HepG2 (cell line): Measurements from ENCODE around the gene ANO10. TPM values are rescaled to one million over a fixed set of nuclear protein-coding genes. Genes with fewer than 3 reads are reported as not detected.
"Not testable (repeated sequence)": the region's sequence is repeated elsewhere in the genome, so short reads cannot be mapped to it uniquely, and the experiment has no call there.

Experiments
- ATAC-seq: fragments of 200-7000 bp; cut with Tn5 transposase; 3 replicates; pipeline ENCODE4 v1.9.1; 2020; ENCODE audit warnings: mild to moderate bottlenecking, moderate library complexity
- BruUV-seq: library from RNA; stranded (reverse); fragments of 400-500 nt; replicated peaks from 2 replicates; lab custom pipeline; 2021; lab: Mats Ljungman, UMichigan
- CTCF ChIA-PET: fragments of 300-600 bp; formaldehyde crosslinking; extraction: SDS; loops from one replicate; lab custom pipeline; 2021; ENCODE audit warnings: low total read pairs, inconsistent platforms, low intra/inter-chr PET ratio; lab: Yijun Ruan, JAX
- POLR2A ChIA-PET: fragments of 350-600 bp; sonication (Branson Sonifier 250); formaldehyde crosslinking; loops from one replicate; lab custom pipeline; 2020; ENCODE audit warnings: antibody characterized with exemption, inconsistent platforms; lab: Yijun Ruan, JAX
- DNase-seq: peaks from one replicate; pipeline ENCODE4 v3.0.0-alpha.2; 2015; ENCODE audit warnings: low spot score
- FAIRE-seq: peaks from 3 replicates; lab custom pipeline; 2011; peaks lifted over from hg19 to GRCh38; lab: Jason Lieb, UNC
- H2AFZ ChIP-seq: one replicate; pipeline ENCODE4 v1.6.1; 2011; ENCODE audit warnings: low read length, inconsistent platforms
- H3K27ac ChIP-seq: fragments of 300-600 bp; 3 replicates; pipeline ENCODE4 v1.8.0; 2011; ENCODE audit warnings: mixed run types, mild to moderate bottlenecking, mixed read lengths, low read length, inconsistent platforms; ENCODE audit not compliant: insufficient read depth; ENCODE audit errors: extremely low read length
- H3K27me3 ChIP-seq, 2 experiments: fragments of 200-600 bp in 1 of 2; 2 replicates in 1 of 2; 3 replicates in 1 of 2; pipeline versions ENCODE4 v1.6.0 to v1.8.0; 2011; ENCODE audit warnings: low read length in 2 of 2, mild to moderate bottlenecking in 2 of 2, moderate library complexity in 2 of 2, inconsistent platforms in 1 of 2; ENCODE audit not compliant: insufficient read depth in 2 of 2, control insufficient read depth in 1 of 2
- H3K36me3 ChIP-seq, 2 experiments: fragments of 200-600 bp in 1 of 2; replicated peaks in 1 of 2; 2 replicates in 1 of 2; 3 replicates in 1 of 2; pipeline versions ENCODE4 v1.5.1 to v1.8.0; 2011; ENCODE audit warnings: low read length in 2 of 2, inconsistent platforms in 1 of 2; ENCODE audit not compliant: insufficient read depth in 2 of 2, control insufficient read depth in 1 of 2
- H3K4me1 ChIP-seq: 2 replicates; pipeline ENCODE4 v1.5.1; 2012; ENCODE audit warnings: low read length, inconsistent platforms; ENCODE audit not compliant: insufficient read depth
- H3K4me2 ChIP-seq: 2 replicates; pipeline ENCODE4 v1.6.0; 2011; ENCODE audit warnings: low read depth, low read length, inconsistent platforms
- H3K4me3 ChIP-seq, 3 experiments: fragments of 200-600 bp in 1 of 3; sonication (generic), shearing (Covaris generic) in 1 of 3; replicated peaks in 1 of 3; 2 replicates each; pipeline ENCODE4 v1.5.1; 2011 to 2016; ENCODE audit warnings: low read length in 3 of 3, inconsistent platforms in 2 of 3, low read depth in 2 of 3, mild to moderate bottlenecking in 2 of 3, control low read depth in 1 of 3, mixed read lengths in 1 of 3; ENCODE audit not compliant: insufficient read depth in 1 of 3
- H3K79me2 ChIP-seq: one replicate; pipeline ENCODE4 v1.6.1; 2011; ENCODE audit warnings: low read length, inconsistent platforms; ENCODE audit not compliant: insufficient read depth
- H3K9ac ChIP-seq: 2 replicates; pipeline ENCODE4 v1.6.0; 2011; ENCODE audit warnings: mild to moderate bottlenecking, low read depth, low read length, inconsistent platforms; ENCODE audit not compliant: insufficient read depth
- H3K9me3 ChIP-seq: 2 replicates; pipeline ENCODE4 v1.5.1; 2012; ENCODE audit warnings: mild to moderate bottlenecking, low read length
- H4K20me1 ChIP-seq: 2 replicates; pipeline ENCODE4 v1.6.0; 2011; ENCODE audit warnings: inconsistent platforms, mild to moderate bottlenecking, low read length, moderate library complexity; ENCODE audit not compliant: insufficient read depth
- BCL6 ChIP-seq: IDR thresholded peaks from 2 replicates; pipeline ENCODE4 v1.6.1; 2016; ENCODE audit warnings: missing genetic modification reagents, missing compliant biosample characterization
- CREB1 ChIP-seq, 2 experiments: fragments of 450-650 bp in 1 of 2; IDR thresholded peaks; 2 replicates each; pipeline ENCODE4 v1.6.1; 2016 to 2017; ENCODE audit warnings: control low read depth in 1 of 2, mild to moderate bottlenecking in 1 of 2, missing compliant biosample characterization in 1 of 2, missing genetic modification characterization in 1 of 2
- FOSL1 ChIP-seq: sonication (generic); formaldehyde crosslinking; IDR thresholded peaks from 2 replicates; pipeline ENCODE4 v1.9.0; 2021; ENCODE audit warnings: missing genetic modification reagents, borderline replicate concordance
- FOXA1 ChIP-seq, 2 experiments: fragments of 450-650 bp in 1 of 2; sonication (generic) in 1 of 2; formaldehyde crosslinking in 1 of 2; IDR thresholded peaks; 2 replicates each; pipeline versions ENCODE4 v1.4.0 to v1.6.1; 2016 to 2020; ENCODE audit warnings: missing genetic modification reagents in 1 of 2
- MAZ ChIP-seq, 2 experiments: sonication (generic) in 1 of 2; formaldehyde crosslinking in 1 of 2; IDR thresholded peaks; 2 replicates each; pipeline versions ENCODE4 v1.5.0 to v1.6.1; 2012 to 2020; ENCODE audit warnings: low read depth in 2 of 2, mild to moderate bottlenecking in 2 of 2, borderline replicate concordance in 1 of 2, improper control_type of control experiment in 1 of 2, low read length in 1 of 2, missing genetic modification reagents in 1 of 2, moderate library complexity in 1 of 2
- MLLT10 ChIP-seq: sonication (generic); formaldehyde crosslinking; IDR thresholded peaks from 2 replicates; pipeline ENCODE4 v1.4.0; 2020; ENCODE audit warnings: missing genetic modification reagents
- PTBP1 ChIP-seq: fragments of 200-400 bp; formaldehyde crosslinking; IDR thresholded peaks from 2 replicates; pipeline ENCODE4 v1.6.1; 2018; ENCODE audit warnings: low read length, low read depth; ENCODE audit not compliant: poor library complexity, severe bottlenecking
- SAP130 ChIP-seq: IDR thresholded peaks from 2 replicates; pipeline ENCODE4 v1.6.1; 2016; ENCODE audit warnings: low read depth
- SUZ12 ChIP-seq: fragments of 150-350 bp; IDR thresholded peaks from 2 replicates; pipeline ENCODE4 v1.6.1; 2014; ENCODE audit warnings: low read depth, low read length
- WGBS: methylation state at CpG from one replicate; pipeline ENCODE4 v1.1.6; 2017; ENCODE audit warnings: low lambda C conversion rate; 5-methylcytosine and 5-hydroxymethylcytosine counted together
- in situ Hi-C: cut with HindIII; loops from 2 replicates; pipeline ENCODE4 v1.10.0; 2017; ENCODE audit warnings: low pct_unique_long_range_greater_than_20kb; ENCODE audit not compliant: extremely low pct_ligation_motif_present
- intact Hi-C: fragments of 100-400 bp; cut with micrococcal nuclease; formaldehyde crosslinking; loops from one replicate; pipeline ENCODE4 v1.10.0; 2022; ENCODE audit not compliant: unreplicated experiment
- polyA plus RNA-seq, 8 experiments: library from polyadenylated mRNA; depleted of rRNA in 3 of 8; stranded (reverse) in 7 of 8; unstranded in 1 of 8; fragments of >200 nt; fragmentation: Illumina TruSeq in 4 of 8; extraction: Trizol in 4 of 8; gene quantifications; 2 replicates each; pipeline versions ENCODE4 v1.2.1 to v1.2.3, GENCODE V29; 2011 to 2016; ENCODE audit warnings: low read depth in 4 of 8, missing spikeins in 1 of 8, mixed read lengths in 1 of 8; ENCODE audit not compliant: insufficient read depth in 1 of 8
- total RNA-seq, 5 experiments: library from RNA; depleted of rRNA; stranded (reverse); fragments of >200 nt; fragmentation: Illumina TruSeq; extraction: Trizol; gene quantifications; 2 replicates each; pipeline ENCODE4 v1.2.3, GENCODE V29; 2016; ENCODE audit warnings: low read depth in 1 of 5

The ANO10 gene
- total and polyA plus RNA-seq, 2 of the 13 experiments (the other 11 are each of a cell fraction or from before 2014, with no cell fraction given) = 10.4 to 13.1 TPM

DNA sequence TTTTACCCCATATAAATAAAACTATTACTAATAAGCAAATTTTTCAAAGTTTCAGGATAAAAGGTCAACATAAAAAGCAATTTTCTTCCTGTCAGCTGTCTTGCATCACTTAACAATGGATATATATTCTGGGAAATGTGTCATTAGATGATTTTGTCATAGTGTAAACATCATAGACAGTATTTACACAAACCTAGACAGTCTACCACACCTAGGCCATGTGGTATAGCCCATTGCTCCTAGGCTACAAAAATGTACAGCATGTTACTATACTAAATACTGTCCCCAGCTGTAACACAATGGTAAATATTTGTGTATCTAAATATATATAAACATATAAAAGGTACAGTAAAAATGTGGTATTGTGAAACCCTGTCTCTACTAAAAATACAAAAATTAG is 156.7 kb downstream of the ANO10 start (continued):
- TF ChIP-seq SAP130 (peak; percentile 51; the same call in 1 of the 2 replicates), MLLT10 (no peak), BCL6 (CRISPR knock-in tag) (peak; percentile 39; the same call in 1 of the 2 replicates), CREB1 (IDR thresholded peaks at IDR 0.05) (peak; percentile 22; the same call in 1 of the 2 replicates), CREB1 (CRISPR knock-in tag; IDR thresholded peaks at IDR 0.05) (no peak), MAZ (IDR thresholded peaks at IDR 0.05; ENCODE audit: borderline replicate concordance, low read depth, low read length) (no peak), MAZ (CRISPR knock-in tag; IDR thresholded peaks at IDR 0.05; ENCODE audit: low read depth) (no peak), FOXA1 (IDR thresholded peaks at IDR 0.05) (peak; percentile 12; the same call in 1 of the 2 replicates), FOXA1 (CRISPR knock-in tag; IDR thresholded peaks at IDR 0.05) (0 out of 2 replicates have a peak, but pooled peaks have one; percentile 29)
- TF ChIP-seq, all 625 proteins: peak for 12

DNA sequence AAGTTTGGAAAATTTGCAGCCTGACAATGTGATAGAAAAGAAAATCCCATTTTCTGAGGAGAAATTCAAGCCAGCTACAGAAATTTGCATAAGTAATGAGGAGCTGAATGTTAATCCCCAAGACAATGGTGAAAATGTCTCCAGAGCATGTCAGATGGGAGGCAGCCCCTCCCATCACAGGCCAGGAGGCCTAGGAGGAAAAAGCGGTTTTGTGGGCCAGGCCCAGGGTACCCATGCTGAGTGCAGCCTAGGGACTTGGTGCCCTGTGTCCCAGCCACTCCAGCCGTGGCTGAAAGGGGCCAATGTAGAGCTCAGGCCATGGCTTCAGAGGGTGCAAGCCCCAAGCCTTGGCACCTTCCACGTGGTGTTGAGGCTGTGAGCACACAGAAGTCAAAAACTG is 159.2 kb downstream of the ANO10 start:
- DNase-seq, H2AFZ ChIP-seq, H3K36me3 ChIP-seq, POLR2A ChIA-PET, H3K4me1 ChIP-seq, H3K27me3 ChIP-seq, ATAC-seq, H3K9ac ChIP-seq, FAIRE-seq, CTCF ChIA-PET, H3K4me3 ChIP-seq, H3K4me2 ChIP-seq, H4K20me1 ChIP-seq, H3K27ac ChIP-seq, H3K79me2 ChIP-seq, in situ Hi-C loops, BruUV-seq, intact Hi-C loops, H3K9me3 ChIP-seq: not testable (repeated sequence)
- WGBS = 40% methylated on average over 1 of the region's 3 CpGs

DNA sequence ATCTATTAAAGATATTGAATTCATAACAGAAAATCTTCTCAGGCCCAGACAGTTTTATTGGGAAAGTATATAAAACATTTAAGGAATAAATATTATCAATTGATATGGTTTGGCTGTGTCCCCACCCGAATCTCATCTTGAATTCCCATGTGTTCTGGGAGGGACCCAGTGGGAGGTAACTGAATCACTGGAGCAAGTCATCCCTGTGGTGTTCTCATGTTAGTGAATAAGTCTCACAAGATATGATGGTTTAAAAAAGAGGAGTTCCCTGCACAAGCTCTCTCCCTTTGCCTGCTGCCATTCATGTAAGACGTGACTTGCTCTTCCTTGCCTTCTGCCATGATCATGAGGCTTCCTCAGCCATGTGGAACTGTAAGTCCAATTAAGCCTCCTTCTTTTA is 160.5 kb downstream of the ANO10 start:
- Histone ChIP-seq H4K20me1 (no peaks in the 10 kb centered on the region), H3K4me2 (no peak overlapping the region), H3K27me3 (no peaks in the 10 kb centered on the region), H3K9ac (no peak overlapping the region), H3K79me2 (no peaks in the 10 kb centered on the region), H2AFZ (no peak overlapping the region), H3K36me3 (no peaks in the 10 kb centered on the region), H3K4me3 (no peak overlapping the region), H3K27ac (no peak overlapping the region), H3K4me1 (no peaks in the 10 kb centered on the region), H3K9me3 (no peaks in the 10 kb centered on the region; the same call in 1 of the 2 replicates)
- CTCF ChIA-PET = no interaction called here
- ATAC-seq = no peak
- no peak for DNase-seq
- in situ Hi-C loops = no loop called here
- WGBS = 81% methylated on average over 2 of the region's 2 CpGs
- FAIRE-seq = no peak
- POLR2A ChIA-PET = no interaction called here
- intact Hi-C loops = no loop called here
- no TSS peak for BruUV-seq
- no peak for TF ChIP-seq SUZ12
- no peak for TF ChIP-seq FOSL1
- TF ChIP-seq PTBP1 = no peak

DNA sequence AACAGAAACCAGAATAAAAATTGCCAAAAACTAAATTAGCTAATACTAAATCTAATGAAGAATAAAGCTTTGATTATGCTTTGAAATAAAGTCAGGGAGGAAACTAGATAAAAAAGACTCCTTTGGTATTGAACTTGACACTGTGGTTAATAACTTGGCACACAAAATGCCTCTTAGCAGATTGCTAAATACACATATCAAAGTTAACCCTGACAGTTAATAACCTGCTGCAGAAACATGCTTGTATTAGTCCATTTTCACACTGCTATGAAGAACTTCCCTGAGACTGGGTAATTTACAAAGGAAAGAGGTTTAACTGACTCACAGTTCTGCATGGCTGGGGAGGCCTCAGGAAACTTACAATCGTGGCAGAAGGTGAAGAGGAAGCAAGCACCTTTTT is 164.8 kb downstream of the ANO10 start:
- DNase-seq, intact Hi-C loops, H3K9ac ChIP-seq, H3K4me1 ChIP-seq, H3K9me3 ChIP-seq, H3K4me3 ChIP-seq, H3K36me3 ChIP-seq, CTCF ChIA-PET, H3K79me2 ChIP-seq, H4K20me1 ChIP-seq, H3K27ac ChIP-seq, in situ Hi-C loops, H2AFZ ChIP-seq, ATAC-seq, POLR2A ChIA-PET, BruUV-seq, H3K27me3 ChIP-seq, H3K4me2 ChIP-seq, FAIRE-seq: not testable (repeated sequence)
- 41% methylated on average over 1 of the region's 1 CpG for WGBS
